Retinal pigment epithelial cell (primary cell): Measurements from ENCODE around the gene AJM1.
A peak's percentile ranks its signal among the peaks of the same experiment; 100 is the strongest.

ENCODE experiments used
- DNase-seq: peaks from one replicate; pipeline ENCODE4 v3.0.0-alpha.2; 2010; ENCODE audit warnings: low read depth
- H3K4me3 ChIP-seq: 2 replicates; pipeline ENCODE4 v1.5.1; 2011; ENCODE audit warnings: mild to moderate bottlenecking, low read length, control low read depth, moderate library complexity
- TF ChIP-seq, protein P1 (sequence below): conservative IDR thresholded peaks from 2 replicates; pipeline ENCODE4 v1.5.1; 2011; ENCODE audit warnings: low read depth, low read length, control low read depth, inconsistent platforms

Gene AJM1

DNA sequence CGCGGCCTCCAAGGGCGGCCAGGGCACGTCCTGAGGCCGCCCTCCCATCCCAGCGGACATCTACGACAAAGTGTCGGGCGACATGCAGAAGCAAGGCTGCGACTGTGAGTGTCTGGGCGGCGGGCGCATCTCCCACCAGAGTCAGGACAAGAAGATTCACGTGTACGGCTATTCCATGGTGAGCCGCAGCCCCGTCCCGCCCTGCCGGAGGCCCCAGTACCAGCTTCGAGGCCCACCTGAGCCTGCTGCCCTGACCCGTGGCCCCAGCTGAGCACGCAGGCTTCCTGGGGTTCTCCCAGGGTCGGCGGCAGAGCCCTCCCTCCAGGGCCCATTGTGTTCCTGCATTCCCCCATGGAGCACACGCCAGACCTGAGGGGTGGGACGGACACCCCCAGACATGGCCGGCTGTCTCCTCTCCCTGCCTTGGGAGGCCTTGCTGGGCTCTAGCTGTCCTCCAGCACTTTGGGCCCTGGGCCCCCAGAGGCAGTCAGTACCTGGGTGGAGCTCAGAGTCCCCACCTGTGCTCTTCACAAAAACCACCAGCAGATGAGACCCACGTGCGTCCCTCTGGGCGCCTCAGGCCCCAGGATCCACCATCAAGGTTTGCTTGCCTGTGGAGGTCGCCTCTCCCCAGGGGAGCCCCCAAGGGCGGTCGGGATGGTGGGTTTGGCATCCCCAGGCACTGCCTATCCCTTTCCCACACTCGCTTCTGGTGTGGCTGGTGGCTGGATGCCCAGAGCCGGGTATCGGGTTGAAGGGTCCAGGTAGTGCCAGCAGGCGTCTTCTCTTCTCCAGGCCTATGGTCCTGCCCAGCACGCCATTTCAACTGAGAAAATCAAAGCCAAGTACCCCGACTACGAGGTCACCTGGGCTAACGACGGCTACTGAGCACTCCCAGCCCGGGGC is 7.9 kb downstream of the AJM1 start:
- TF ChIP-seq, protein P1, sequence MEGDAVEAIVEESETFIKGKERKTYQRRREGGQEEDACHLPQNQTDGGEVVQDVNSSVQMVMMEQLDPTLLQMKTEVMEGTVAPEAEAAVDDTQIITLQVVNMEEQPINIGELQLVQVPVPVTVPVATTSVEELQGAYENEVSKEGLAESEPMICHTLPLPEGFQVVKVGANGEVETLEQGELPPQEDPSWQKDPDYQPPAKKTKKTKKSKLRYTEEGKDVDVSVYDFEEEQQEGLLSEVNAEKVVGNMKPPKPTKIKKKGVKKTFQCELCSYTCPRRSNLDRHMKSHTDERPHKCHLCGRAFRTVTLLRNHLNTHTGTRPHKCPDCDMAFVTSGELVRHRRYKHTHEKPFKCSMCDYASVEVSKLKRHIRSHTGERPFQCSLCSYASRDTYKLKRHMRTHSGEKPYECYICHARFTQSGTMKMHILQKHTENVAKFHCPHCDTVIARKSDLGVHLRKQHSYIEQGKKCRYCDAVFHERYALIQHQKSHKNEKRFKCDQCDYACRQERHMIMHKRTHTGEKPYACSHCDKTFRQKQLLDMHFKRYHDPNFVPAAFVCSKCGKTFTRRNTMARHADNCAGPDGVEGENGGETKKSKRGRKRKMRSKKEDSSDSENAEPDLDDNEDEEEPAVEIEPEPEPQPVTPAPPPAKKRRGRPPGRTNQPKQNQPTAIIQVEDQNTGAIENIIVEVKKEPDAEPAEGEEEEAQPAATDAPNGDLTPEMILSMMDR = no peak
- DNase-seq = no peak
- H3K4me3 ChIP-seq = peak overlapping the region; percentile 84

DNA sequence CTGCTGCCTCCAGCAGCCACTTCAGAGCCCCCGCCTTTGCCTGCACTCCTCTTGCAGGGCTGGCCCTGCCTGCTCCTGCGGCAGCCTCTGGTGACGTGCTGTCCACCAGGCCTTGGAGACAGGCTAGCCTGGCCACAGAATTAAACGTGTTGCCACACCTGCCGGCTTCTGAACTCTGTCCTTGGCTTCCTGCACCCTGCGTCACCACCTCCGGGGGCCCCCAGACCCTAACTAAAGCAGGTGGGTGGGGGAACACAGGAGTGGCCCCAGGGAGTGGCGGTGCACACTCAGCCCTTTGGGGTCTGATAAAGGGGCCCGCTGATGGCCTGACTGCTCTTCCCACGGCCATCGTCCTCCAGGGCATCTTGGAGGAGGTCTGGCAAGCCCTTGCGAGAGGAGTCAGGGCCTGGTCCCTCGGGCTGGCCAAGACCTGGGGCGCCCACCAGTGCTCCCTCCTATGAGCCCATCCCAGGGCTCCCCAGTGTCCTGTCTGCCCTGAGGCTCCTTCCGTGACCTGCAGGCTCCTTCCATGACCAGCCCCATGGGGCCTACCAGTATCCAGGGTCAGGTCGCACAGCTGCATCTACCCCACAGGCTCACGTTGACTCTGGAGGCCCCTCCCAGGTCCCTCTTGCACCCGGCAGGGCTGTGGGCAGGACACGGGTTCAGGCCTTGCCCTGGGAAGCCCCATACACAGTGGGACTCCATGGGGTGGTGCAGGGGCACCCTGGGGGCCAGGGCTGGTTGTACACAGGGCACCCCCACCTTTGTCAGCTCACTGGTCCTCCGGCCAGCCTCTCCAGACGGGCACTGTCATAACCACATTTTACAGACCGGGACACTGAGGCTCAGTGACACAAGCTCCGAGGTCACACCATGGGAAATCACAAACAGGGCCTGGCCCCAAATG is 8.8 kb downstream of the AJM1 start:
- TF ChIP-seq, protein P1 = no peak
- no peak for DNase-seq
- H3K4me3 ChIP-seq = no peak overlapping the region

DNA sequence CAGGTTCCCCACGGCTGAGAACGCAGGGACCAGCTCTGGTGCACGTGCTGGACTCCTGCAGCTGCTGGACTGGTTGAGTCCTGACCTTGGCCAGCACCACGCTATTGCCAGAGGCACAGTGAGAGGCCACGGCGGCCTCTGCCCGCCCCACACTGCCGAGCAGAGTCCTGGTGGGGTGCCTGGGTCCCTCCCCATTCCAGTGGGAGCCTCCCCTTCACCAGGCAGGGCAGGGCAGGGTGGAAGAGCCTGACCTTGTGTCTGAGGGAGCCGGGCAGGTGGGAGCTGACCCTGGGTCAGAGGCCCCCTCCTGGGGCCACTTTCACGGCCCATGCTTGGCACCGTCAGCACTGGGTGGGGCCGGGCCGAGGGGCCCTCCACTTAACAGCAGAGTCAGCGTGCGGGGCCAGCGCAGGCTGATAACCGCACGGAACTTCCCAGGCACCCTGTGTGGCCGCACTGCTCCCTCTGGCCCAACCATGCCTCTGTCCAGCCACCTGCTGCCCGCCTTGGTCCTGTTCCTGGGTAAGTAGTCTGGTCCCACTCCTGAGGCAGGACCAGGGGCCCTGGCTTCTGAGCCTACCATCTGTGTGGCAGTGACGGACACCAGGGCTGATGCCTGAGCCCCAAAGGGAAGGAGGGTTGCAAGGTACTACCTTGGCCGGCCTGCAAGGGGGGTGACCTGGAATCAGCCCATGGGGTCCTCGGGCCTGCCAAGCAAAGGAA is 9.8 kb downstream of the AJM1 start, which contains the start of gene MAMDC4:
TSS of gene MAMDC4 (plus strand) at position 406 of the 723 bp plus-strand sequence. CDS start at position 477, 71 bp downstream.
- TF ChIP-seq, protein P1 = no peak
- DNase-seq = no peak
- no peak within 1 kb of the TSS for H3K4me3 ChIP-seq

DNA sequence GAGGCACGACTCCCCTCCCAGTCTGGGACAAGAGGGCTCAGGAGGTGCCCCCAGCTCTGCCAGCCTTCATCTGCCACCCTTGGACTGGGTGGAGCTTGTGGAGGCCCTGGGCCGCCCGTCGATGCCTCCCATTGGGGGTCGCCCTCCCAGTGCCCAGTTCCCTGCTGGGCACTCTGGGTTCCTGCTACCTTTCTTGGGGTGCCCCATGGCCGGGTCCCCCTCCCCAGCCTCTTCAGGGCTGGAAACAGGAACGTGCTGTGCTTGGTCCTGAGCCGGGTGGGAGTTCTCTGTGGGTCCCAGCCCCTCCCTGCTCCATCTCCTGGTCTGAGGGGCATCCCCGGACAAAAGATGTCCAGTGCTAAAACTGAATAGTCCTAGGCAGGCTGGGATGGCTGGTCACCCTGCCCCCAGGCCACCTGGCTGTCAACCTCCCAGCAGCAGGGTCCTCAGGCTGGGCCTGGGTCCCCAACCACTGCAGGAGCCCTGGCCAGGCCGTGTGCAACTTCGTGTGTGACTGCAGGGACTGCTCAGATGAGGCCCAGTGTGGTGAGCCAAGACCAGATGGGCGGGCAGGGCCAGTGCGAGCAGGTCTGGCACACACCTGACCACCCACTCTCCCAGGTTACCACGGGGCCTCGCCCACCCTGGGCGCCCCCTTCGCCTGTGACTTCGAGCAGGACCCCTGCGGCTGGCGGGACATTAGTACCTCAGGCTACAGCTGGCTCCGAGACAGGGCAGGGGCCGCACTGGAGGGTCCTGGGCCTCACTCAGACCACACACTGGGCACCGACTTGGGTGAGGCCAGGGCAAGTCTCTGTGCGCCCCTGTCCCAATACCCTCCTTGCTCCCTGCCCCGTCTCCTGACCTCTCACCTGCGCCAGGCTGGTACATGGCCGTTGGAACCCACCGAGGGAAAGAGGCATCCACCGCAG is 10.7 kb downstream of the AJM1 start:
- no peak for DNase-seq
- H3K4me3 ChIP-seq = no peak overlapping the region
- TF ChIP-seq, protein P1 = no peak

DNA sequence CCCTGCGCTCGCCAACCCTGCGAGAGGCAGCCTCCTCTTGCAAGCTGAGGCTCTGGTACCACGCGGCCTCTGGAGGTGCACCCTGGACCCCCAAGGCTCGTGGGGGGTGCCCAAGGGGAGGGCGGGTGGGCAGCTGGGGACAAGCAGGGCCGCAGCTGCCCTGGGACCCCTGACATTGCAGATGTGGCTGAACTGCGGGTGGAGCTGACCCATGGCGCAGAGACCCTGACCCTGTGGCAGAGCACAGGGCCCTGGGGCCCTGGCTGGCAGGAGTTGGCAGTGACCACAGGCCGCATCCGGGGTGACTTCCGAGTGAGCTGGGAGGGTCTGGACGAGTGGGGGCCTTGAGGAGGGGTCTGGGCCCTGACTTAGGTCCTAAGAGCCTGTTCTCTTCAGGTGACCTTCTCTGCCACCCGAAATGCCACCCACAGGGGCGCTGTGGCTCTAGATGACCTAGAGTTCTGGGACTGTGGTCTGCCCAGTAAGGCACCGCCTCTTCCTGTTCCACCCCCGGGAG is 11.4 kb downstream of the AJM1 start:
- H3K4me3 ChIP-seq = no peak overlapping the region
- TF ChIP-seq, protein P1 = no peak
- no peak for DNase-seq
